ENCODE results near the gene HERC6. TPM values are rescaled to one million over a fixed set of nuclear protein-coding genes. Genes with fewer than 3 reads are reported as not detected.

HERC6 gene
- total RNA-seq, 4 donors from 2014 or later = 0.46 to 8.8 (median 4.3) TPM

GRCh38 chr4:88439161-88439760, 60.6 kb downstream of the HERC6 start:
- 90 to 92% methylated on average over 3 of the region's 3 CpGs for WGBS, 2 donors
- no peak overlapping the region for H3K4me3 ChIP-seq (ENCODE audit: low read depth, poor library complexity, severe bottlenecking)
- no peak for DNase-seq (ENCODE audit: low spot score in 2 of 2)
- TF ChIP-seq POLR2A (IDR thresholded peaks at IDR 0.05) (no peak), CTCF (IDR thresholded peaks at IDR 0.05) (no peak)
- intact Hi-C loops (cut with DNase I; ENCODE audit: low total_unique reads) = no loop called here

DNA sequence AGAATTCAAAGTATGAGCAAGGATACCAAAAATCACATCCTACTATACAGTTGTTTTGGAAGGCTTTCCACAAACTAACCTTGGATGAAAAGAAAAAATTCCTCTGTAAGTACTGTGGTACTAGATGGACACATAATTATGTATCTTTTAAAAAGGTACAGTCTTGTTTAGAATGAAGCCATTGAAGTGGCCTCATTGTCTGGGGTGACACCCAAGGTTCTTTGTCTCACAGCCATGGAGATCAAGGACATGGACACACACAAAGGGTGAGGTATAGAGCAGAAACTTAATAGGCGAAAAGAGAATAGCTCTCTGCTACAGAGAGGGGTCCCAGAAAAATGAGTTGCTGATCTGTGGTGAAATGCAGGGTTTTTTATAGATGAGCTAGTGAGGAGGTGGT, 61.5 kb downstream of the HERC6 start:
- DNase-seq (ENCODE audit: low spot score in 2 of 2) = no peak
- no peak for TF ChIP-seq CTCF (IDR thresholded peaks at IDR 0.05)

DNA sequence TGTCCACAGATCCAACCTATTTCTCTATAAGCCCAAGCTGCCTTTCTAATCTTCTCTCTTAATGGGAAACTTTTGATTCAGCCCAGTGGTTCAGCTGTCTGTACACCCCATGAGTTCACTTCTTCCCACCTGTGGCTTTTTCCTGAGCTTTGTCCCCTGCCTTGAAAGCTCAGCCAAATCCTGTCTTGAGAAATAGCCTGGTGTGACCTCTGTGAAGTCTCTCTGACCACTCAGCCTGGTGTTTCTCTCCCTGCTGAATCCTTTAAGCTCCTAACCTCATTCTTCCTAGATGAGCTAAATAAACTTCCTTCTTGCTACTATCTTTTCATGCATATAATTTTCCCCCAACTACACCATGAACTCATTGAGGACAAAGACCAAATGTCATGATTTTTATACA, 63.0 kb downstream of the HERC6 start:
- TF ChIP-seq CTCF (IDR thresholded peaks at IDR 0.05) = no peak
- TF ChIP-seq POLR2A (IDR thresholded peaks at IDR 0.05) = no peak
- no peak overlapping the region for H3K4me3 ChIP-seq (ENCODE audit: low read depth, poor library complexity, severe bottlenecking)
- intact Hi-C loops (cut with DNase I; ENCODE audit: low total_unique reads) = no loop called here
- no peak for DNase-seq (ENCODE audit: low spot score in 2 of 2)

More for the DNA sequence above, 61.5 kb downstream of the HERC6 start:
- H3K4me3 ChIP-seq (ENCODE audit: low read depth, poor library complexity, severe bottlenecking) = no peak overlapping the region
- intact Hi-C loops (cut with DNase I; ENCODE audit: low total_unique reads) = no loop called here
- WGBS, 2 donors = 88 to 97% methylated on average over 1 of the region's 1 CpG

DNA sequence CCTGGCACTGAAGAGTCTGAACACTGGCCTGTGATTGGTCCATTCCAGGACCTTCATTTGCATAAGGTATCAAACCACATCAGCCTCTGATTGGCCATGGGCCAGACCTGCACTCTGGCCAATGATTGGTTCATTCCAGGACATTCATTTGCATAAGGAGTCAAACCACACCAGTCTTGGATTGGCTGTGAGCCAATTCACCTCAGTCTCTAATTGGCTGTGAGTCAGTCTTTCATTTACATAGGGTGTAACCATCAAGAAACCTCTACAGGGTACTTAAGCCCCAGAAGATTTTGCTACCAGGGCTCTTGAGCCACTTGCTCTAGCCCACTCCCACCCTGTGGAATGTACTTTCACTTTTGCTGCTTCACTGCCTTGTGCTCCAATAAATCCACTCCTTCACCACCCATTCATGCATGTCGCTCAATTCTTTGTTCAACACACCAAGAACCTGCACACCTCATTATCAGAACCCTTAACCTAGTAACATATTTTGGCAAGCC, 64.1 kb downstream of the HERC6 start:
- intact Hi-C loops (cut with DNase I; ENCODE audit: low total_unique reads) = no loop called here
- H3K4me3 ChIP-seq (ENCODE audit: low read depth, poor library complexity, severe bottlenecking) = no peak overlapping the region
- no peak for TF ChIP-seq POLR2A (IDR thresholded peaks at IDR 0.05)
- no peak for TF ChIP-seq CTCF (IDR thresholded peaks at IDR 0.05)
- 100% methylated on average over 1 of the region's 1 CpG for WGBS, 2 donors
- DNase-seq (ENCODE audit: low spot score in 2 of 2) = no peak

- 93 to 94% methylated on average over 5 of the region's 5 CpGs for WGBS, 2 donors
- no peak overlapping the region for H3K4me3 ChIP-seq (ENCODE audit: low read depth, poor library complexity, severe bottlenecking)
- intact Hi-C loops (cut with DNase I; ENCODE audit: low total_unique reads) = no loop called here
- DNase-seq (ENCODE audit: low spot score in 2 of 2) = no peak
- TF ChIP-seq CTCF (IDR thresholded peaks at IDR 0.05) (no peak), POLR2A (IDR thresholded peaks at IDR 0.05) (no peak)
Measured at GRCh38 chr4:88443486-88443885, 64.8 kb downstream of the HERC6 start.

- no peak for DNase-seq (ENCODE audit: low spot score in 2 of 2)
- 59 to 79% methylated on average over 4 of the region's 4 CpGs for WGBS, 2 donors
- H3K4me3 ChIP-seq (ENCODE audit: low read depth, poor library complexity, severe bottlenecking) = no peak overlapping the region
- TF ChIP-seq POLR2A (IDR thresholded peaks at IDR 0.05) (no peak), CTCF (IDR thresholded peaks at IDR 0.05) (no peak)
- intact Hi-C loops (cut with DNase I; ENCODE audit: low total_unique reads) = no loop called here
Measured at GRCh38 chr4:88445252-88445651, 66.6 kb downstream of the HERC6 start.
